ENCODE data around the gene TMEM39A.

TMEM39A gene

GRCh38 chr3:119470866-119471265 lies 7.5 kb upstream of the TMEM39A start:
- Histone ChIP-seq H3K4me2 (no peak overlapping the region), H3K36me3 (ENCODE audit: insufficient read depth) (no peaks in the 10 kb centered on the region), H3K9ac (no peak overlapping the region), H3K4me3 (IDR thresholded peaks at IDR 0.05; ENCODE audit: insufficient read depth, low read depth, low read length) (no peak overlapping the region), H3K27me3 (ENCODE audit: insufficient read depth, low read depth) (no peaks in the 10 kb centered on the region), H4K20me1 (ENCODE audit: insufficient read depth) (no peaks in the 10 kb centered on the region), H3K27ac (no peak overlapping the region), H2AFZ (ENCODE audit: low read depth) (no peak overlapping the region), H3K4me1 (ENCODE audit: low read depth, poor library complexity, severe bottlenecking) (peaks cover 21% of the 10 kb centered on the region), H3K79me2 (ENCODE audit: insufficient read depth, low read depth) (no peaks in the 10 kb centered on the region)
- no peak for TF ChIP-seq CTCF (conservative IDR thresholded peaks at IDR 0.05; ENCODE audit: low read depth, low read length)

- Histone ChIP-seq H3K4me3 (IDR thresholded peaks at IDR 0.05; ENCODE audit: insufficient read depth, low read depth, low read length) (peak overlapping the region; percentile 95), H3K4me2 (peak overlapping the region; percentile 87), H2AFZ (ENCODE audit: low read depth) (peak overlapping the region; percentile 99), H4K20me1 (ENCODE audit: insufficient read depth) (no peaks in the 10 kb centered on the region), H3K4me1 (ENCODE audit: low read depth, poor library complexity, severe bottlenecking) (peaks cover 30% of the 10 kb centered on the region), H3K27me3 (ENCODE audit: insufficient read depth, low read depth) (no peaks in the 10 kb centered on the region), H3K36me3 (ENCODE audit: insufficient read depth) (no peaks in the 10 kb centered on the region), H3K9ac (peak overlapping the region; percentile 98), H3K79me2 (ENCODE audit: insufficient read depth, low read depth) (no peaks in the 10 kb centered on the region), H3K27ac (peak overlapping the region; percentile 75)
- no peak for TF ChIP-seq CTCF (conservative IDR thresholded peaks at IDR 0.05; ENCODE audit: low read depth, low read length)
These were observed 6.2 kb upstream of the TMEM39A start for GRCh38 chr3:119469418-119470189.

GRCh38 chr3:119468041-119468440 lies 4.6 kb upstream of the TMEM39A start:
- Histone ChIP-seq H3K9ac (peak overlapping the region; percentile 98; the same call in 1 of the 2 replicates), H3K27me3 (ENCODE audit: insufficient read depth, low read depth) (no peaks in the 10 kb centered on the region), H3K4me1 (ENCODE audit: low read depth, poor library complexity, severe bottlenecking) (peaks cover 37% of the 10 kb centered on the region), H2AFZ (ENCODE audit: low read depth) (peak overlapping the region; percentile 99), H3K4me3 (IDR thresholded peaks at IDR 0.05; ENCODE audit: insufficient read depth, low read depth, low read length) (no peak overlapping the region), H3K27ac (peak overlapping the region; percentile 75), H3K36me3 (ENCODE audit: insufficient read depth) (no peaks in the 10 kb centered on the region), H4K20me1 (ENCODE audit: insufficient read depth) (no peaks in the 10 kb centered on the region), H3K79me2 (ENCODE audit: insufficient read depth, low read depth) (peaks cover 3% of the 10 kb centered on the region), H3K4me2 (peak overlapping the region; percentile 87)
- TF ChIP-seq CTCF (conservative IDR thresholded peaks at IDR 0.05; ENCODE audit: low read depth, low read length), result no peak

- H3K4me3 ChIP-seq (IDR thresholded peaks at IDR 0.05; ENCODE audit: insufficient read depth, low read depth, low read length), result no peak overlapping the region
- H4K20me1 ChIP-seq (ENCODE audit: insufficient read depth), result no peaks in the 10 kb centered on the region
- H3K36me3 ChIP-seq (ENCODE audit: insufficient read depth), result peaks cover 8% of the 10 kb centered on the region; the same call in 1 of the 2 replicates
- TF ChIP-seq CTCF (conservative IDR thresholded peaks at IDR 0.05; ENCODE audit: low read depth, low read length), result no peak
- H3K79me2 ChIP-seq (ENCODE audit: insufficient read depth, low read depth), result peaks cover 20% of the 10 kb centered on the region
- H3K9ac ChIP-seq, result no peak overlapping the region
- H3K4me1 ChIP-seq (ENCODE audit: low read depth, poor library complexity, severe bottlenecking), result peaks cover 24% of the 10 kb centered on the region
- H2AFZ ChIP-seq (ENCODE audit: low read depth), result no peak overlapping the region
- no peaks in the 10 kb centered on the region for H3K27me3 ChIP-seq (ENCODE audit: insufficient read depth, low read depth)
- no peak overlapping the region for H3K4me2 ChIP-seq
- no peak overlapping the region for H3K27ac ChIP-seq
These were observed 6.2 kb downstream of the TMEM39A start for GRCh38 chr3:119457246-119457645.
